ENCODE data around the gene ZBTB16.

DNA sequence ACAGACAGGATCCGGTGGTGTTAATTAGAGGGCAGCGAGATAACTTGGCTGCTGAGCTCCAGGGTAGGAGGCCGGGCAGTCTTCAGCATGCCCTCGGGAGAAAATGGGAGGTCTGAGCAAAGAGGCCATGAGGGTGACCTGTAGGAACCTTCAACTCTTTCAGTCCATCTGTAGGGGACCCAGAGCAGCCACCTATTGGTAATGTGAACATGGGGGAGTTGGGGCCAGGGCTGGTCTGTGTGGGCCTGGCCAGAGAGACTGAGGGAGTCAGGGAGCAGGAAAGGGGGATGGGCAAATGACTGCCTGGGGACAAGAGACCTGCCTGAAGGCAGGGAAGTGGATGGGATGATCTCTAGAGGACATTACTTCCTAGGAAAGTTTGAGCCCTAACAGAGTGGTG lies 135.6 kb downstream of the ZBTB16 start:
- TF ChIP-seq, protein P1, sequence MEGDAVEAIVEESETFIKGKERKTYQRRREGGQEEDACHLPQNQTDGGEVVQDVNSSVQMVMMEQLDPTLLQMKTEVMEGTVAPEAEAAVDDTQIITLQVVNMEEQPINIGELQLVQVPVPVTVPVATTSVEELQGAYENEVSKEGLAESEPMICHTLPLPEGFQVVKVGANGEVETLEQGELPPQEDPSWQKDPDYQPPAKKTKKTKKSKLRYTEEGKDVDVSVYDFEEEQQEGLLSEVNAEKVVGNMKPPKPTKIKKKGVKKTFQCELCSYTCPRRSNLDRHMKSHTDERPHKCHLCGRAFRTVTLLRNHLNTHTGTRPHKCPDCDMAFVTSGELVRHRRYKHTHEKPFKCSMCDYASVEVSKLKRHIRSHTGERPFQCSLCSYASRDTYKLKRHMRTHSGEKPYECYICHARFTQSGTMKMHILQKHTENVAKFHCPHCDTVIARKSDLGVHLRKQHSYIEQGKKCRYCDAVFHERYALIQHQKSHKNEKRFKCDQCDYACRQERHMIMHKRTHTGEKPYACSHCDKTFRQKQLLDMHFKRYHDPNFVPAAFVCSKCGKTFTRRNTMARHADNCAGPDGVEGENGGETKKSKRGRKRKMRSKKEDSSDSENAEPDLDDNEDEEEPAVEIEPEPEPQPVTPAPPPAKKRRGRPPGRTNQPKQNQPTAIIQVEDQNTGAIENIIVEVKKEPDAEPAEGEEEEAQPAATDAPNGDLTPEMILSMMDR (tag by site-specific recombination; IDR thresholded peaks at IDR 0.05): no peak
- TF ChIP-seq ZNF292 (tag by site-specific recombination; IDR thresholded peaks at IDR 0.05; ENCODE audit: borderline replicate concordance, low read depth) (no peak), ZNF654 (tag by site-specific recombination; IDR thresholded peaks at IDR 0.05; ENCODE audit: low read depth) (no peak), ZNF510 (tag by site-specific recombination; IDR thresholded peaks at IDR 0.05; ENCODE audit: insufficient replicate concordance) (no peak), GFI1B (tag by site-specific recombination; IDR thresholded peaks at IDR 0.05) (no peak), GLI4 (tag by site-specific recombination; IDR thresholded peaks at IDR 0.05) (no peak), TCF7L2 (IDR thresholded peaks at IDR 0.05; ENCODE audit: borderline replicate concordance, low read depth, low read length) (no peak)
- TF ChIP-seq, protein P2, sequence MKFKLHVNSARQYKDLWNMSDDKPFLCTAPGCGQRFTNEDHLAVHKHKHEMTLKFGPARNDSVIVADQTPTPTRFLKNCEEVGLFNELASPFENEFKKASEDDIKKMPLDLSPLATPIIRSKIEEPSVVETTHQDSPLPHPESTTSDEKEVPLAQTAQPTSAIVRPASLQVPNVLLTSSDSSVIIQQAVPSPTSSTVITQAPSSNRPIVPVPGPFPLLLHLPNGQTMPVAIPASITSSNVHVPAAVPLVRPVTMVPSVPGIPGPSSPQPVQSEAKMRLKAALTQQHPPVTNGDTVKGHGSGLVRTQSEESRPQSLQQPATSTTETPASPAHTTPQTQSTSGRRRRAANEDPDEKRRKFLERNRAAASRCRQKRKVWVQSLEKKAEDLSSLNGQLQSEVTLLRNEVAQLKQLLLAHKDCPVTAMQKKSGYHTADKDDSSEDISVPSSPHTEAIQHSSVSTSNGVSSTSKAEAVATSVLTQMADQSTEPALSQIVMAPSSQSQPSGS (tag by site-specific recombination; IDR thresholded peaks at IDR 0.05; ENCODE audit: low read depth): no peak

All from HEK293 (cell line).